ENCODE measurements around the gene GALNT11.

Gene GALNT11

GRCh38 chr7:152120776-152121175 is 95.3 kb downstream of the GALNT11 start:
- DNase-seq, result no peak

- DNase-seq, result no peak
Observed at GRCh38 chr7:152121432-152121831, 96.0 kb downstream of the GALNT11 start.

- no peak for DNase-seq
Observed at GRCh38 chr7:152122540-152122939, 97.1 kb downstream of the GALNT11 start.

GRCh38 chr7:152126741-152127140 is 101.3 kb downstream of the GALNT11 start:
- no peak for DNase-seq

- no peak for DNase-seq
Observed at GRCh38 chr7:152127229-152127628, 101.8 kb downstream of the GALNT11 start.

- DNase-seq, result no peak
Observed at GRCh38 chr7:152128252-152128651, 102.8 kb downstream of the GALNT11 start.

- no peak for DNase-seq
Observed at GRCh38 chr7:152128741-152129461, 103.4 kb downstream of the GALNT11 start.

- DNase-seq, result no peak
Observed at GRCh38 chr7:152129682-152130081, 104.2 kb downstream of the GALNT11 start.

- no peak for DNase-seq
Observed at GRCh38 chr7:152130658-152131590, 105.5 kb downstream of the GALNT11 start.

GRCh38 chr7:152131981-152132494 is 106.6 kb downstream of the GALNT11 start:
- no peak for DNase-seq

GRCh38 chr7:152132812-152133211 is 107.3 kb downstream of the GALNT11 start:
- DNase-seq, result no peak

GRCh38 chr7:152133804-152134203 is 108.3 kb downstream of the GALNT11 start:
- DNase-seq, result no peak

- DNase-seq, result no peak
Observed at GRCh38 chr7:152136686-152137085, 111.2 kb downstream of the GALNT11 start.

GRCh38 chr7:152137476-152138025 is 112.1 kb downstream of the GALNT11 start:
- DNase-seq, result no peak

- no peak for DNase-seq
Observed at GRCh38 chr7:152140067-152140466, 114.6 kb downstream of the GALNT11 start.

GRCh38 chr7:152140560-152140959 is 115.1 kb downstream of the GALNT11 start:
- no peak for DNase-seq

- DNase-seq, result no peak
Observed at GRCh38 chr7:152142976-152143595, 117.6 kb downstream of the GALNT11 start.

- no peak for DNase-seq
Observed at GRCh38 chr7:152144557-152145245, 119.2 kb downstream of the GALNT11 start.

- peak; percentile 49 for DNase-seq
Observed at GRCh38 chr7:152145853-152146466, 120.5 kb downstream of the GALNT11 start.

- no peak for DNase-seq
Observed at GRCh38 chr7:152148706-152149105, 123.2 kb downstream of the GALNT11 start.

- no peak for DNase-seq
Observed at GRCh38 chr7:152149363-152149762, 123.9 kb downstream of the GALNT11 start.

GRCh38 chr7:152152267-152152666 is 126.8 kb downstream of the GALNT11 start:
- DNase-seq, result no peak

Data from midbrain (tissue), 1 donor.